ENCODE data around the gene PDE8A. TPM values are rescaled to one million over a fixed set of nuclear protein-coding genes. Genes with fewer than 3 reads are reported as not detected.

The PDE8A gene
- total and polyA plus RNA-seq, 2 of the 13 experiments (the other 11 are each of a cell fraction or from before 2014, with no cell fraction given) = 26.3 to 48.5 TPM

- TF ChIP-seq HNF1A (IDR thresholded peaks at IDR 0.05; ENCODE audit: low read depth) = peak; percentile 75
- TF ChIP-seq HNF1A (CRISPR knock-in tag; IDR thresholded peaks at IDR 0.05; ENCODE audit: borderline replicate concordance) = peak; percentile 59; the same call in 1 of the 2 replicates
- no peak for TF ChIP-seq CBFB (CRISPR knock-in tag; IDR thresholded peaks at IDR 0.05)
- no peak for TF ChIP-seq SOX6 (IDR thresholded peaks at IDR 0.05)
- peak; percentile 58 for TF ChIP-seq SOX6 (CRISPR knock-in tag; IDR thresholded peaks at IDR 0.05)
These were observed 48.8 kb downstream of the PDE8A start (continued) for GRCh38 chr15:85030301-85030929.

GRCh38 chr15:85031086-85031943, 49.7 kb downstream of the PDE8A start:
- no TSS peak for BruUV-seq (replicated peaks)
- POLR2A ChIA-PET = interaction anchor here (1.0 to 1.8 kb wide), 3 partner anchors 11 to 50 kb away, joined by 3 to 4 read pairs (median 3); no protein-coding TSS in a partner anchor
- no peak for FAIRE-seq
- intact Hi-C loops (cut with micrococcal nuclease; ENCODE audit: unreplicated experiment) = no loop called here
- H4K20me1 ChIP-seq (ENCODE audit: insufficient read depth, low read length) = no peaks in the 10 kb centered on the region
- WGBS (ENCODE audit: low lambda C conversion rate) = 70% methylated on average over 6 of the region's 6 CpGs
- CTCF ChIA-PET (ENCODE audit: low intra/inter-chr PET ratio, low total read pairs) = no interaction called here
- ATAC-seq = peak; percentile 20
- in situ Hi-C loops (cut with HindIII; ENCODE audit: extremely low pct_ligation_motif_present, low pct_unique_long_range_greater_than_20kb) = no loop called here
- peaks cover 96% of the 10 kb centered on the region for H3K79me2 ChIP-seq (ENCODE audit: insufficient read depth, low read length)
- no peaks in the 10 kb centered on the region for H3K36me3 ChIP-seq (replicated peaks in 1 of 2; ENCODE audit: control insufficient read depth in 1 of 2, insufficient read depth in 2 of 2, low read length in 2 of 2)
- H3K9me3 ChIP-seq (ENCODE audit: low read length) = no peaks in the 10 kb centered on the region
- H3K27me3 ChIP-seq (ENCODE audit: control insufficient read depth in 1 of 2, insufficient read depth in 2 of 2, low read length in 2 of 2) = no peaks in the 10 kb centered on the region
- H3K27ac ChIP-seq (ENCODE audit: extremely low read length, insufficient read depth, low read length) = peak overlapping the region; percentile 68
- H2AFZ ChIP-seq (ENCODE audit: low read length) = no peak overlapping the region
- peaks cover 87% of the 10 kb centered on the region for H3K4me1 ChIP-seq (ENCODE audit: insufficient read depth, low read length)
- H3K9ac ChIP-seq (ENCODE audit: insufficient read depth, low read depth, low read length) = 0 out of 2 replicates have a peak overlapping the region, but pooled peaks have one; percentile 32
- H3K4me3 ChIP-seq (replicated peaks in 1 of 3; ENCODE audit: insufficient read depth in 1 of 3, low read depth in 2 of 3, low read length in 3 of 3) = no peak overlapping the region; a peak in 1 of 6 replicates
- peak overlapping the region; percentile 73 for H3K4me2 ChIP-seq (ENCODE audit: low read depth, low read length)
- no peak for DNase-seq (ENCODE audit: low spot score)
- TF ChIP-seq CSRNP2 (CRISPR knock-in tag; conservative IDR thresholded peaks at IDR 0.05; ENCODE audit: low read depth) (no peak), GATA4 (IDR thresholded peaks at IDR 0.05; ENCODE audit: borderline replicate concordance, low read depth) (no peak), ARHGAP35 (CRISPR knock-in tag; IDR thresholded peaks at IDR 0.05; ENCODE audit: borderline replicate concordance) (no peak), BORCS8-MEF2B (CRISPR knock-in tag; IDR thresholded peaks at IDR 0.05) (no peak), CBX1 (IDR thresholded peaks at IDR 0.05; ENCODE audit: low read depth) (no peak), RFXANK (CRISPR knock-in tag; IDR thresholded peaks at IDR 0.05) (no peak), ZNF431 (CRISPR knock-in tag; IDR thresholded peaks at IDR 0.05; ENCODE audit: borderline replicate concordance, low read depth) (no peak), ISL2 (CRISPR knock-in tag; IDR thresholded peaks at IDR 0.05) (no peak), ZNF558 (CRISPR knock-in tag; IDR thresholded peaks at IDR 0.05; ENCODE audit: borderline replicate concordance) (no peak), ZNF30 (CRISPR knock-in tag; IDR thresholded peaks at IDR 0.05) (no peak), HNRNPLL (IDR thresholded peaks at IDR 0.05; ENCODE audit: low read depth, low read length, poor library complexity, severe bottlenecking) (no peak)
